Measurements from ENCODE around the gene SLC31A2. TPM values are rescaled to one million over a fixed set of nuclear protein-coding genes. Genes with fewer than 3 reads are reported as not detected.
"Not testable (repeated sequence)": the region's sequence is repeated elsewhere in the genome, so short reads cannot be mapped to it uniquely, and the experiment has no call there.

SLC31A2 gene
- total and polyA plus RNA-seq, 10 donors, result 7.7 to 97.3 (median 43.2) TPM

DNA sequence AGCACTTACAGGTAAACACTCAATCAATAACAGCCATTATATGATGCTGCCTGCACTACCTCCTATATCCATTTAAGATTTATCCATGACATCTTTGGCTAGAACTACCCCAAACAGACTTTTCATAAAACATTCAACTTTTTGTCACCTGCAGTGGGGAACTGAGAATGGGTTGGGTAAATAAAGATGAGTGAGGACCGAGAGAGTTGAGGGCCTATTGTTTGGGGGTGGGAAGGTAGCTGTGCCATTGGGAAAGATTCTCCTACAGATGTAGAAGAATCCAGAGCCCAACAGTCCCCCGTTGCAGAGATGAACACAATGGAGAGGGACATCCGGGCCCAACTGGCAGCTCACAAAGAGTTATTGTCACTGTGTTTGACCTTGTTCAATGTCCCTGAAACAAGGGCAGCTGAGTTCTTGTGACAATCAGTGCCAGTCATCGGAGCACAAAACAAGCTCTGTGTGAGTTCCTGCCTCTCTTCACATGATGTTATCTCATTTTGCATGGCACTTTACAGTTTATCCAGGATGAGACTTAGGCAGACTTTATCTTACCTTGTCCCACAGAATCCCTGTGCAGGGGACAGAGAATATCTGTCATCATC lies 11.5 kb upstream of the SLC31A2 start:
- H3K4me1 ChIP-seq, result no peaks in the 10 kb centered on the region
- H3K4me3 ChIP-seq, result no peak overlapping the region
- H3K36me3 ChIP-seq, result no peaks in the 10 kb centered on the region
- H3K27me3 ChIP-seq (replicated peaks in 1 of 7), result peaks cover 0 to under 1% (median 0%) of the 10 kb centered on the region in 7 donors
- no peak for TF ChIP-seq POLR2A (IDR thresholded peaks at IDR 0.05)
- TF ChIP-seq POLR2AphosphoS5 (IDR thresholded peaks at IDR 0.05), result peak in 1 of 3 donors; percentile 58
- TF ChIP-seq, protein P1, sequence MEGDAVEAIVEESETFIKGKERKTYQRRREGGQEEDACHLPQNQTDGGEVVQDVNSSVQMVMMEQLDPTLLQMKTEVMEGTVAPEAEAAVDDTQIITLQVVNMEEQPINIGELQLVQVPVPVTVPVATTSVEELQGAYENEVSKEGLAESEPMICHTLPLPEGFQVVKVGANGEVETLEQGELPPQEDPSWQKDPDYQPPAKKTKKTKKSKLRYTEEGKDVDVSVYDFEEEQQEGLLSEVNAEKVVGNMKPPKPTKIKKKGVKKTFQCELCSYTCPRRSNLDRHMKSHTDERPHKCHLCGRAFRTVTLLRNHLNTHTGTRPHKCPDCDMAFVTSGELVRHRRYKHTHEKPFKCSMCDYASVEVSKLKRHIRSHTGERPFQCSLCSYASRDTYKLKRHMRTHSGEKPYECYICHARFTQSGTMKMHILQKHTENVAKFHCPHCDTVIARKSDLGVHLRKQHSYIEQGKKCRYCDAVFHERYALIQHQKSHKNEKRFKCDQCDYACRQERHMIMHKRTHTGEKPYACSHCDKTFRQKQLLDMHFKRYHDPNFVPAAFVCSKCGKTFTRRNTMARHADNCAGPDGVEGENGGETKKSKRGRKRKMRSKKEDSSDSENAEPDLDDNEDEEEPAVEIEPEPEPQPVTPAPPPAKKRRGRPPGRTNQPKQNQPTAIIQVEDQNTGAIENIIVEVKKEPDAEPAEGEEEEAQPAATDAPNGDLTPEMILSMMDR (IDR thresholded peaks at IDR 0.05 in 8 of 11, conservative IDR thresholded peaks at IDR 0.05 in 3 of 11), result no peak
- no peak for DNase-seq
- intact Hi-C loops (cut with DNase I; ENCODE audit: low total_unique reads), result no loop called here
- H3K9me3 ChIP-seq, result peaks cover 0 to 23% (median 14%) of the 10 kb centered on the region in 8 donors
- peak overlapping the region in 4 of 8 donors; percentile 29 to 69 (median 55) for H3K27ac ChIP-seq
- WGBS, 5 donors, result 49 to 70% (median 63%) methylated on average over 4 of the region's 4 CpGs

DNA sequence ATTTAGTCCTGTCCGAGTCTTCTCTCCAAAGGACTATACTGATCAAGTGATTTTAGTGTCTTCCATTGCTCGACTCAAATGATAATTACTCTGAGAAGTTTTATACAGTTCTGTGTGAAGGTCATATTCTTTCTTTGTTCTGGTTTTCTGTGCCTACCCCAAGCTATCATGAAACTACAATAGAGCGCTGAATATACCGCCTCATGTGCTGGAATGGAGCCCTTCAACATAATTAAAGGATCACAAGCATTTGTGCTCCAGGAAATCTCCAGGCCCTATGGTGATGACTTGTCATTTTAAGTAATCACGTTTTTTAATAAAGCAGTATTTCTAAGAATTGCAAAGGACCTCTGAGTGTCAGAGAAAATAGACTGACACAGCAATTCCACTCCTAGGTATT lies 10.9 kb upstream of the SLC31A2 start:
- intact Hi-C loops (cut with DNase I; ENCODE audit: low total_unique reads), result no loop called here
- peaks cover 0 to 23% (median 14%) of the 10 kb centered on the region in 8 donors for H3K9me3 ChIP-seq
- no peak overlapping the region for H3K4me3 ChIP-seq
- TF ChIP-seq, protein P1 (IDR thresholded peaks at IDR 0.05 in 8 of 11, conservative IDR thresholded peaks at IDR 0.05 in 3 of 11), result no peak
- TF ChIP-seq POLR2A (IDR thresholded peaks at IDR 0.05) (no peak), POLR2AphosphoS5 (IDR thresholded peaks at IDR 0.05) (no peak)
- 60 to 77% (median 72%) methylated on average over 5 of the region's 5 CpGs for WGBS, 5 donors
- H3K36me3 ChIP-seq, result no peaks in the 10 kb centered on the region
- no peaks in the 10 kb centered on the region for H3K4me1 ChIP-seq
- H3K27me3 ChIP-seq (replicated peaks in 1 of 7), result peaks cover 0 to 6% (median 0%) of the 10 kb centered on the region in 7 donors
- DNase-seq, result no peak
- H3K27ac ChIP-seq, result peak overlapping the region in 4 of 8 donors; percentile 29 to 69 (median 55)

DNA sequence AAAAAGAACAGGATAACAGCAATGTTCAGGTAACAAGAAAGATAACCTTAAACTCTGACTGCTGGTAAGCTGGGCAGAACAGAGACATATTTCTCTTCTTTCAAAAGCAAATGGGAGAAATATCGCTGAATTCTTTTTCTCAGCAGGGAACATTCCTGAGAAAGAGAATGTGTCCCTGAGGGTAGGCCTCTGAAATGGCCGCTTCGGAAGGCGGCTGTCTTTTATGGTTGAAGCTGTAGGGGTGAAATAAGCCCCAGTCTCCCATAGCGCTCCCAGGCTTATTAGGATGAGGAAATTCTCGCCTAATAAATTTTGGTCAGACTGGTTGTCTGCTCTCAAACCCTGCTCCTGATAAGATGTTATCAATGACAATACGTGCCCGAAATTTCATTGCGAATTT lies 9.9 kb upstream of the SLC31A2 start:
- intact Hi-C loops (cut with DNase I; ENCODE audit: low total_unique reads); H3K27me3 ChIP-seq (replicated peaks in 1 of 7); H3K4me1 ChIP-seq; H3K36me3 ChIP-seq; H3K27ac ChIP-seq; H3K4me3 ChIP-seq; DNase-seq: not testable (repeated sequence)
- WGBS, 5 donors, result 86 to 97% (median 95%) methylated on average over 9 of the region's 9 CpGs
- H3K9me3 ChIP-seq, result peaks cover 0 to 23% (median 14%) of the 10 kb centered on the region in 8 donors

DNA sequence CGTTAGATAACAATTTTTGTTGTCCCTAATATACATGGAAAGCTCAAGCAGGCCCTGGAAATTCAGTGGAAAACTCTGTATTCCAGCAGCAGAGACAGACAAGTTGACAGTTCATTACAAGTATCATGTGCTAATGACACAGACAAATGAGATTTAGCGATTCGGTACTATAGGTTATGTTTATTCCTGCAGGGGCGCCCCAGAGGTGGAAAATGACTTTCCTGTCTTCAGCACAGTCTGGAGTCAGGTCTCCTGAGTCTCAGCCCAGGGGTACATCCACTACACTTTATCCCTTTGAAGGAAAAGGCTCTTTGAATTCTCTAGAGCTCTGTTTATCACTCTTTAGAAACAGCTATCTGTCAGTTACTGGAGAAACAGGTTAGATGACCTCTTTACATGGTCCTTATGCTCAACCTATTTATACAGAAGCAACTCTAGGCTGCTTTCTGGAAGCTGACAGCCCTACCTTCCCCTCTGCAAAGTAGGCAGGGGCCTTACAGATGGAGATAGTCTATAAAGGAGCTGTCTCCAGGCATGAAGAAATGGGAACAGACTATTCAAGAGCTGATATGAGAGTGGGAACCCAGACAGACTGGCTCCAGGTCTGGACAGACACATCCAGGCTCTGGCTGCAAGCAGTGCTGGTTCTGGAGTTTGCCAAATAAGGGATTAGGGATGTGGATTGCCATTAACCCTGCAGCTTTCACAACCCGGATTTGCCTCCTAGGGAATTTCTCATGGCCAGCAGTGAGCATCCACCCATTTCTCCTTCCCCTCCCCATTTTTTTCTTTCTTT lies 7.2 kb upstream of the SLC31A2 start:
- Histone ChIP-seq H3K27ac (no peak overlapping the region), H3K36me3 (no peaks in the 10 kb centered on the region), H3K9me3 (peaks cover 0 to 23% (median 14%) of the 10 kb centered on the region in 8 donors), H3K4me3 (no peak overlapping the region), H3K27me3 (replicated peaks in 1 of 7) (peaks cover 0 to 10% (median 0%) of the 10 kb centered on the region in 7 donors), H3K4me1 (peaks cover 0 to under 1% (median 0%) of the 10 kb centered on the region in 6 donors)
- TF ChIP-seq POLR2AphosphoS5 (IDR thresholded peaks at IDR 0.05), result no peak
- TF ChIP-seq, protein P1 (IDR thresholded peaks at IDR 0.05 in 8 of 11, conservative IDR thresholded peaks at IDR 0.05 in 3 of 11), result no peak
- TF ChIP-seq POLR2A (IDR thresholded peaks at IDR 0.05), result no peak
- 74 to 86% (median 84%) methylated on average over 5 of the region's 5 CpGs for WGBS, 5 donors
- intact Hi-C loops (cut with DNase I; ENCODE audit: low total_unique reads), result no loop called here
- DNase-seq, result no peak
